Measurements from ENCODE around the gene PIP5K1A.

PIP5K1A gene

GRCh38 chr1:151288502-151288901 lies 90.2 kb downstream of the PIP5K1A start:
- H3K27me3 ChIP-seq (ENCODE audit: control insufficient read depth, insufficient read depth, low read length, poor library complexity, severe bottlenecking): no peaks in the 10 kb centered on the region
- H3K4me1 ChIP-seq (ENCODE audit: control insufficient read depth, insufficient read depth, low read length): peaks cover 10% of the 10 kb centered on the region
- no peaks in the 10 kb centered on the region for H3K9me3 ChIP-seq (ENCODE audit: control insufficient read depth, low read length)
- no peak overlapping the region for H3K27ac ChIP-seq (ENCODE audit: insufficient read depth, low read depth, low read length, poor library complexity, severe bottlenecking)
- no peak overlapping the region for H3K4me3 ChIP-seq (ENCODE audit: insufficient read depth, low read depth, low read length)
- 95 to 96% methylated on average over 14 of the region's 14 CpGs for WGBS, 2 experiments
- peaks cover 47% of the 10 kb centered on the region for H3K36me3 ChIP-seq (ENCODE audit: control insufficient read depth, insufficient read depth, low read length)

DNA sequence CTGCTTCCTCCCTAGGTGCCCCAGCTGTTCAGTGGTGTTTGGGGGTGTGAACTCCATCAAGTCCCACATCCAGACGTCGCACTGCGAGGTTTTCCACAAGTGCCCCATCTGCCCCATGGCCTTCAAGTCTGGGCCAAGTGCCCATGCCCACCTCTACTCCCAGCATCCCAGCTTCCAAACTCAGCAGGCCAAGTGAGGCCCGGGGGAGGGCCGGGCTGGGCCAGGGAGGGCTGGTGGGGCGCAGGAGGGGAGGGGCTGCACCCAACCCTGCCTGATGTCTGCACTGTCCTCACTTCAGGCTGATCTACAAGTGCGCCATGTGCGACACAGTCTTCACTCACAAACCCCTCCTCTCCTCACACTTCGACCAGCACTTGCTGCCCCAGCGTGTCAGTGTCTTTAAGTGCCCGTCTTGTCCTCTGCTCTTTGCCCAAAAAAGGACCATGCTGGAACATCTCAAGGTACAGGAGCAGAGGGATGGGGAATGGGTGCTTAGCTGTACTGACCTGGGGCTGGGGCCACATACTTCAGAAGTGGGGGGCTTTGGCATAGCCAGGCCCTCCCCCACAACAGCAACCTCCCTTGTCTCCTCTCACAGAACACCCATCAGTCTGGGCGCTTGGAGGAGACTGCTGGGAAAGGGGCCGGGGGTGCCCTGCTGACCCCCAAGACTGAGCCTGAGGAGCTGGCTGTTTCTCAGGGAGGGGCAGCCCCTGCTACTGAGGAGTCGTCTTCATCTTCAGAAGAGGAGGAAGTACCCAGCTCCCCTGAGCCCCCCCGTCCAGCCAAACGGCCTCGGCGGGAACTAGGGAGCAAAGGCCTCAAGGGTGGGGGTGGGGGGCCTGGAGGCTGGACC lies 91.0 kb downstream of the PIP5K1A start:
- 94 to 95% methylated on average over 18 of the region's 18 CpGs for whole genome bisulfite sequencing, 2 experiments

GRCh38 chr1:151289991-151290708 lies 91.8 kb downstream of the PIP5K1A start:
- H3K9me3 ChIP-seq (ENCODE audit: control insufficient read depth, low read length): no peaks in the 10 kb centered on the region
- peaks cover 6% of the 10 kb centered on the region for H3K4me1 ChIP-seq (ENCODE audit: control insufficient read depth, insufficient read depth, low read length)
- H3K4me3 ChIP-seq (ENCODE audit: insufficient read depth, low read depth, low read length): no peak overlapping the region
- no peak overlapping the region for H3K27ac ChIP-seq (ENCODE audit: insufficient read depth, low read depth, low read length, poor library complexity, severe bottlenecking)
- H3K27me3 ChIP-seq (ENCODE audit: control insufficient read depth, insufficient read depth, low read length, poor library complexity, severe bottlenecking): no peaks in the 10 kb centered on the region
- 94 to 95% methylated on average over 21 of the region's 21 CpGs for WGBS, 2 experiments
- H3K36me3 ChIP-seq (ENCODE audit: control insufficient read depth, insufficient read depth, low read length): peaks cover 52% of the 10 kb centered on the region

More for the DNA sequence above, 91.0 kb downstream of the PIP5K1A start:
- Histone ChIP-seq H3K27me3 (ENCODE audit: control insufficient read depth, insufficient read depth, low read length, poor library complexity, severe bottlenecking) (no peaks in the 10 kb centered on the region), H3K4me1 (ENCODE audit: control insufficient read depth, insufficient read depth, low read length) (peaks cover 1% of the 10 kb centered on the region), H3K9me3 (ENCODE audit: control insufficient read depth, low read length) (no peaks in the 10 kb centered on the region), H3K4me3 (ENCODE audit: insufficient read depth, low read depth, low read length) (no peak overlapping the region), H3K36me3 (ENCODE audit: control insufficient read depth, insufficient read depth, low read length) (peaks cover 52% of the 10 kb centered on the region), H3K27ac (ENCODE audit: insufficient read depth, low read depth, low read length, poor library complexity, severe bottlenecking) (no peak overlapping the region)

DNA sequence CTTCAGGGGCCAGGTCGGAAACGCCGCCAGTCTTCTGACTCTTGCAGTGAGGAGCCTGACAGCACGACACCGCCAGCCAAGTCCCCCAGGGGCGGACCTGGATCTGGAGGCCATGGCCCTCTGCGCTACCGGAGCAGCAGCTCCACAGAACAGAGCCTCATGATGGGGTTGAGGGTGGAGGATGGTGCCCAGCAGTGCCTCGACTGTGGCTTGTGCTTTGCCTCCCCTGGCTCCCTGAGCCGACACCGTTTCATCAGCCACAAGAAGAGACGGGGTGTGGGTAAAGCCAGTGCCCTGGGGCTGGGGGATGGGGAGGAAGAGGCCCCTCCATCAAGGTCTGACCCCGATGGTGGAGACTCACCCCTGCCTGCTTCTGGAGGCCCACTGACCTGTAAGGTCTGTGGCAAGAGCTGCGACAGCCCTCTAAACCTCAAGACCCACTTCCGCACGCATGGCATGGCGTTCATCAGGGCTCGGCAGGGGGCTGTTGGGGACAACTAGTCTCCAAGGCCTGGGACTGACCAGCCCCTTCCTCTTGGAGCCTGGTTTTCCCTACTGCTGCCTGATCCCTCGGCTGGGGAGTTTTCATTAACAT lies 92.5 kb downstream of the PIP5K1A start:
- Histone ChIP-seq H3K27ac (ENCODE audit: insufficient read depth, low read depth, low read length, poor library complexity, severe bottlenecking) (no peak overlapping the region), H3K9me3 (ENCODE audit: control insufficient read depth, low read length) (no peaks in the 10 kb centered on the region), H3K4me3 (ENCODE audit: insufficient read depth, low read depth, low read length) (no peak overlapping the region), H3K27me3 (ENCODE audit: control insufficient read depth, insufficient read depth, low read length, poor library complexity, severe bottlenecking) (no peaks in the 10 kb centered on the region), H3K4me1 (ENCODE audit: control insufficient read depth, insufficient read depth, low read length) (peaks cover 12% of the 10 kb centered on the region), H3K36me3 (ENCODE audit: control insufficient read depth, insufficient read depth, low read length) (peaks cover 52% of the 10 kb centered on the region)
- 92 to 93% methylated on average over 19 of the region's 19 CpGs for WGBS, 2 experiments

GRCh38 chr1:151292207-151293030 lies 94.1 kb downstream of the PIP5K1A start:
- H3K9me3 ChIP-seq (ENCODE audit: control insufficient read depth, low read length): no peaks in the 10 kb centered on the region
- peaks cover 41% of the 10 kb centered on the region for H3K36me3 ChIP-seq (ENCODE audit: control insufficient read depth, insufficient read depth, low read length)
- WGBS, 2 experiments: 94 to 95% methylated on average over 13 of the region's 13 CpGs
- peaks cover 12% of the 10 kb centered on the region for H3K4me1 ChIP-seq (ENCODE audit: control insufficient read depth, insufficient read depth, low read length)
- no peak overlapping the region for H3K27ac ChIP-seq (ENCODE audit: insufficient read depth, low read depth, low read length, poor library complexity, severe bottlenecking)
- H3K27me3 ChIP-seq (ENCODE audit: control insufficient read depth, insufficient read depth, low read length, poor library complexity, severe bottlenecking): no peaks in the 10 kb centered on the region
- H3K4me3 ChIP-seq (ENCODE audit: insufficient read depth, low read depth, low read length): no peak overlapping the region

GRCh38 chr1:151293093-151293492 lies 94.7 kb downstream of the PIP5K1A start:
- WGBS, 2 experiments: 92 to 99% methylated on average over 6 of the region's 6 CpGs
- Histone ChIP-seq H3K27me3 (ENCODE audit: control insufficient read depth, insufficient read depth, low read length, poor library complexity, severe bottlenecking) (no peaks in the 10 kb centered on the region), H3K4me1 (ENCODE audit: control insufficient read depth, insufficient read depth, low read length) (peaks cover 12% of the 10 kb centered on the region), H3K36me3 (ENCODE audit: control insufficient read depth, insufficient read depth, low read length) (peaks cover 35% of the 10 kb centered on the region), H3K27ac (ENCODE audit: insufficient read depth, low read depth, low read length, poor library complexity, severe bottlenecking) (no peak overlapping the region), H3K4me3 (ENCODE audit: insufficient read depth, low read depth, low read length) (no peak overlapping the region), H3K9me3 (ENCODE audit: control insufficient read depth, low read length) (no peaks in the 10 kb centered on the region)

DNA sequence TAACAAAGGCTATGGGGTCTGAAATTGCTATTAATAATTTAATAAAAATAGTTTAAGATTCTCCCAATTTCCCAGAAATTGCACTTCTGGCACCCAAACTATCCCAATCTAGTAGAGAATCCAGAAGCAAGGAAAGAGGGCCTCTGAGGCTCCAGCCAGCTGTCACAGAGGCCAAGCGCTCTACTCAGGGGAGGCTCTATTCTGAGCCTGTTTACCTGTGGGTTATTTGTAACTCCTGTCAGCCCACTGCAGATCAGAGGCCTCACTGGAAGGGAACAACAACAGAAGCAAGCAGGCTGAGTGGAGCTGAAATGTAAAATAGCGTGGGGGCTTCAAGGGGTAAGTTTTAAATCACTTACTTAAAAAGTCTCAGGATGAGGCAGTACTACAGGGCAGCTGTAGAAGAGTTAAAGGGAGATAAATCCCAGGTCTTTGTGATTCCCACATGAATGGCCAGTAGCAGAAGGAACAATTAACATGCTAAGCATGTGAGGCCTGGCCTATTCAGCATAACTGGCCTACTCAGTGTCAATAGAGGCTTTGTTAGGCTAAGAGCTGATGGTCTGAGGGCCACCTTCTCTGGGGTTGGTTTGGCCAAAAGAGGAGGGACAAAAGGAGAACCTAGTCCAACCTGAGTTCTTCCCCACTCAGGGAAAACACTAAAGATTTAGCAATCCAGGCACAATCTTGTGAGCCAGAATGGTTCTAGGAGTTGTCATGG lies 96.5 kb downstream of the PIP5K1A start:
- WGBS, 2 experiments: 58% methylated on average over 2 of the region's 2 CpGs
- Histone ChIP-seq H3K36me3 (ENCODE audit: control insufficient read depth, insufficient read depth, low read length) (peaks cover 28% of the 10 kb centered on the region), H3K27ac (ENCODE audit: insufficient read depth, low read depth, low read length, poor library complexity, severe bottlenecking) (peak overlapping the region; percentile 47), H3K9me3 (ENCODE audit: control insufficient read depth, low read length) (no peaks in the 10 kb centered on the region), H3K27me3 (ENCODE audit: control insufficient read depth, insufficient read depth, low read length, poor library complexity, severe bottlenecking) (no peaks in the 10 kb centered on the region), H3K4me1 (ENCODE audit: control insufficient read depth, insufficient read depth, low read length) (peaks cover 12% of the 10 kb centered on the region), H3K4me3 (ENCODE audit: insufficient read depth, low read depth, low read length) (no peak overlapping the region)

All from ectodermal cell (in vitro differentiated cells).